NCI-H2029 treated with DMSO at 0.1 percent for 48 hours (cell line): ENCODE results near the gene MOB1A.

Source experiments
- DNase-seq: peaks from one replicate; lab custom pipeline; 2025; lab: John Stamatoyannopoulos, UW

Gene MOB1A

GRCh38 chr2:74103763-74104162 lies 74.9 kb downstream of the MOB1A start:
- DNase-seq: no peak
